ENCODE data around the gene VWA5A.

VWA5A gene

GRCh38 chr11:124115782-124116616, 749 bp downstream of the VWA5A start:
- H3K4me1 ChIP-seq (ENCODE audit: insufficient read depth, low read length) = peaks cover 20% of the 10 kb centered on the region
- DNase-seq (no peak), ATAC-seq (ENCODE audit: insufficient read depth, low read depth) (0 out of 3 replicates have a peak, but pooled peaks have one; percentile 30)
- H3K27ac ChIP-seq (ENCODE audit: low read length) = peak overlapping the region; percentile 73
- H3K27me3 ChIP-seq (ENCODE audit: insufficient read depth, low read length, poor library complexity) = peaks cover 4% of the 10 kb centered on the region
- H3K4me3 ChIP-seq (ENCODE audit: low read depth in 1 of 2, low read length in 2 of 2) = peak overlapping the region; percentile 50 to 86
- peak overlapping the region; percentile 87 for H3K4me2 ChIP-seq (ENCODE audit: insufficient read depth, low read length)
- no peaks in the 10 kb centered on the region for H3K9me3 ChIP-seq (ENCODE audit: insufficient read depth, low read length, severe bottlenecking)
- H3K79me2 ChIP-seq (ENCODE audit: insufficient read depth, low read length) = no peaks in the 10 kb centered on the region
- H3K36me3 ChIP-seq (ENCODE audit: insufficient read depth, low read length) = no peaks in the 10 kb centered on the region
- H2AFZ ChIP-seq (ENCODE audit: low read depth, low read length) = peak overlapping the region; percentile 96
- H4K20me1 ChIP-seq (ENCODE audit: insufficient read depth, low read length) = no peaks in the 10 kb centered on the region
- TF ChIP-seq EZH2 (IDR thresholded peaks at IDR 0.05; ENCODE audit: borderline replicate concordance, low read depth, low read length, severe bottlenecking) (no peak), CTCF (IDR thresholded peaks at IDR 0.05; ENCODE audit: borderline replicate concordance, extremely low read depth, low read length, poor library complexity, severe bottlenecking) (no peak)
- H3K9ac ChIP-seq (ENCODE audit: low read depth, low read length) = peak overlapping the region; percentile 60

- TF ChIP-seq CTCF (IDR thresholded peaks at IDR 0.05; ENCODE audit: borderline replicate concordance, extremely low read depth, low read length, poor library complexity, severe bottlenecking) (no peak), EZH2 (IDR thresholded peaks at IDR 0.05; ENCODE audit: borderline replicate concordance, low read depth, low read length, severe bottlenecking) (no peak)
- Histone ChIP-seq H3K27me3 (ENCODE audit: insufficient read depth, low read length, poor library complexity) (no peaks in the 10 kb centered on the region), H3K9me3 (ENCODE audit: insufficient read depth, low read length, severe bottlenecking) (no peaks in the 10 kb centered on the region), H4K20me1 (ENCODE audit: insufficient read depth, low read length) (no peaks in the 10 kb centered on the region), H2AFZ (ENCODE audit: low read depth, low read length) (no peak overlapping the region), H3K9ac (ENCODE audit: low read depth, low read length) (no peak overlapping the region), H3K79me2 (ENCODE audit: insufficient read depth, low read length) (no peaks in the 10 kb centered on the region), H3K4me1 (ENCODE audit: insufficient read depth, low read length) (peaks cover 20% of the 10 kb centered on the region), H3K27ac (ENCODE audit: low read length) (no peak overlapping the region), H3K36me3 (ENCODE audit: insufficient read depth, low read length) (no peaks in the 10 kb centered on the region), H3K4me2 (ENCODE audit: insufficient read depth, low read length) (no peak overlapping the region), H3K4me3 (ENCODE audit: low read depth in 1 of 2, low read length in 2 of 2) (no peak overlapping the region)
- no peak for ATAC-seq (ENCODE audit: insufficient read depth, low read depth)
- no peak for DNase-seq
Measured at GRCh38 chr11:124119103-124119502, 3.9 kb downstream of the VWA5A start.

- H3K79me2 ChIP-seq (ENCODE audit: insufficient read depth, low read length) = no peaks in the 10 kb centered on the region
- ATAC-seq (ENCODE audit: insufficient read depth, low read depth) = no peak
- H4K20me1 ChIP-seq (ENCODE audit: insufficient read depth, low read length) = no peaks in the 10 kb centered on the region
- H3K9me3 ChIP-seq (ENCODE audit: insufficient read depth, low read length, severe bottlenecking) = no peaks in the 10 kb centered on the region
- no peak for DNase-seq
- no peaks in the 10 kb centered on the region for H3K36me3 ChIP-seq (ENCODE audit: insufficient read depth, low read length)
- no peak overlapping the region for H3K4me2 ChIP-seq (ENCODE audit: insufficient read depth, low read length)
- peaks cover 6% of the 10 kb centered on the region for H3K4me1 ChIP-seq (ENCODE audit: insufficient read depth, low read length)
- no peak overlapping the region for H2AFZ ChIP-seq (ENCODE audit: low read depth, low read length)
- no peak overlapping the region for H3K4me3 ChIP-seq (ENCODE audit: low read depth in 1 of 2, low read length in 2 of 2)
- H3K9ac ChIP-seq (ENCODE audit: low read depth, low read length) = no peak overlapping the region
- no peaks in the 10 kb centered on the region for H3K27me3 ChIP-seq (ENCODE audit: insufficient read depth, low read length, poor library complexity)
- H3K27ac ChIP-seq (ENCODE audit: low read length) = no peak overlapping the region
- TF ChIP-seq EZH2 (IDR thresholded peaks at IDR 0.05; ENCODE audit: borderline replicate concordance, low read depth, low read length, severe bottlenecking) (no peak), CTCF (IDR thresholded peaks at IDR 0.05; ENCODE audit: borderline replicate concordance, extremely low read depth, low read length, poor library complexity, severe bottlenecking) (no peak)
Measured at GRCh38 chr11:124120891-124121290, 5.6 kb downstream of the VWA5A start.

Data from DND-41 (cell line).